GM21825 (cell line): ENCODE results near the gene HNRNPCL2.
"Not testable (repeated sequence)": the region's sequence is repeated elsewhere in the genome, so short reads cannot be mapped to it uniquely, and the experiment has no call there.

Experiments used
- ATAC-seq: cut with Tn5 transposase; IDR thresholded peaks from one replicate; pipeline ENCODE4 v1.9.1; 2021; ENCODE audit warnings: mild to moderate bottlenecking, moderate library complexity; ENCODE audit not compliant: unreplicated experiment

The HNRNPCL2 gene

GRCh38 chr1:13116754-13117153, at the start of gene HNRNPCL2:
Gene HNRNPCL2, minus strand, starts transcription at chr1:13116854. Its CDS starts 454 bp downstream, at chr1:13116400.
- not testable (repeated sequence) for ATAC-seq

- not testable (repeated sequence) for ATAC-seq
These were observed 48.9 kb upstream of the HNRNPCL2 start, which contains the start of gene HNRNPCL4 for GRCh38 chr1:13165531-13165930. Gene HNRNPCL4, minus strand, starts transcription at chr1:13165631. Its CDS starts 164 bp downstream, at chr1:13165467.

DNA sequence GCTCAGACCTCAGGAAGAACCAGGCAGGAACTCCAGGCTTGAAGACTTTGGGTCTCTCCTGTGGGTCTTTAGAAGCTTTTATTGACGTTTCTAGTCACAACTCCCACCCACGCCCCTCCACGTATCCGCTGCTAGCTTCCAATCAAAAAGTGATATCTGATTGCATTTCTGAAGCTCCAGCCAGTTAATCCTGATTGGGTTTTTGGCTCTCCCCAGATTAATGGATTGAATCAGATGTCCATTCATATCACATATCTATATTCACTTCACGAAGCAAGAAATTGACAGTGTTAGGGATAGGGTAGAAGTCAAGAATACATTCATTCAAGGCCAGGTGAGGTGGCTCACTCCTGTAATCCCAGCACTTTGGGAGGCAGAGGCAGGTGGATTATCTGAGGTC, 39.3 kb upstream of the HNRNPCL2 start, which contains the start of gene PRAMEF26:
Gene PRAMEF26 (minus strand): TSS at position 101 of the 400 bp plus-strand sequence. CDS start 2,914 bp downstream, outside the sequence.
- ATAC-seq: not testable (repeated sequence)

GRCh38 chr1:13070474-13070873, 46.2 kb downstream of the HNRNPCL2 start, which contains the start of gene PRAMEF25:
Gene PRAMEF25, plus strand, starts transcription at chr1:13070774. Its CDS starts 2,920 bp downstream, at chr1:13073694.
- not testable (repeated sequence) for ATAC-seq
